GM12878 (cell line): ENCODE results near the gene DMD. TPM values are rescaled to one million over a fixed set of nuclear protein-coding genes. Genes with fewer than 3 reads are reported as not detected.

Experiments
- ATAC-seq: fragments of 200-7000 bp; cut with Tn5 transposase; 3 replicates; pipeline ENCODE4 v1.9.1; 2020; ENCODE audit warnings: mild to moderate bottlenecking, moderate library complexity
- BruUV-seq: library from RNA; stranded (reverse); fragments of 400-500 nt; replicated peaks from 2 replicates; lab custom pipeline; 2021; lab: Mats Ljungman, UMichigan
- CTCF ChIA-PET: fragments of 300-600 bp; sonication (Branson Sonifier 250); formaldehyde crosslinking; extraction: SDS; loops from one replicate; lab custom pipeline; 2021; ENCODE audit warnings: inconsistent platforms; lab: Yijun Ruan, JAX
- POLR2A ChIA-PET: fragments of 350-600 bp; formaldehyde crosslinking; extraction: SDS; loops from one replicate; lab custom pipeline; 2021; ENCODE audit warnings: inconsistent platforms; lab: Charles Lee
- RAD21 ChIA-PET: fragments of 300-600 bp; sonication (Branson Sonifier 250); formaldehyde crosslinking; loops from one replicate; lab custom pipeline; 2023; ENCODE audit warnings: antibody characterized with exemption; ENCODE audit not compliant: unreplicated experiment; lab: Charles Lee
- SMC1A ChIA-PET: fragments of 300-600 bp; sonication (Branson Sonifier 250); formaldehyde crosslinking; loops from one replicate; lab custom pipeline; 2023; ENCODE audit not compliant: unreplicated experiment, uncharacterized antibody; lab: Charles Lee
- DNase-seq: peaks from one replicate; pipeline ENCODE4 v3.0.0-alpha.2; 2011; ENCODE audit warnings: low read depth, low spot score
- FAIRE-seq: peaks from 3 replicates; lab custom pipeline; 2011; peaks lifted over from hg19 to GRCh38; lab: Jason Lieb, UNC
- H2AFZ ChIP-seq: 2 replicates; pipeline ENCODE4 v1.6.0; 2011; ENCODE audit warnings: low read depth, low read length, control low read depth; ENCODE audit not compliant: control insufficient read depth
- H3K27ac ChIP-seq: 2 replicates; pipeline ENCODE4 v1.5.1; 2011; ENCODE audit warnings: control low read depth; ENCODE audit not compliant: control insufficient read depth, insufficient read depth
- H3K27me3 ChIP-seq, 2 experiments: replicated peaks in 1 of 2; 2 replicates each; pipeline versions ENCODE4 v1.6.0 to v1.6.1; 2011; ENCODE audit warnings: low read length in 1 of 2; ENCODE audit not compliant: control insufficient read depth in 2 of 2, insufficient read depth in 2 of 2
- H3K36me3 ChIP-seq, 2 experiments: 2 replicates each; pipeline ENCODE4 v1.5.1; 2011; ENCODE audit warnings: low read length in 1 of 2; ENCODE audit not compliant: control insufficient read depth in 2 of 2, insufficient read depth in 2 of 2
- H3K4me1 ChIP-seq: 2 replicates; pipeline ENCODE4 v1.6.1; 2011; ENCODE audit warnings: mild to moderate bottlenecking, low read length, moderate library complexity, mixed read lengths; ENCODE audit not compliant: control insufficient read depth, insufficient read depth
- H3K4me2 ChIP-seq: 2 replicates; pipeline ENCODE4 v1.6.0; 2011; ENCODE audit warnings: control low read depth; ENCODE audit not compliant: control insufficient read depth, insufficient read depth
- H3K4me3 ChIP-seq: fragments of 200-600 bp; sonication (generic); 2 replicates; pipeline ENCODE4 v1.5.1; 2016
- H3K79me2 ChIP-seq: 2 replicates; pipeline ENCODE4 v1.6.0; 2011; ENCODE audit warnings: low read length; ENCODE audit not compliant: control insufficient read depth, insufficient read depth
- H3K9ac ChIP-seq: 2 replicates; pipeline ENCODE4 v1.8.0; 2011; ENCODE audit warnings: low read length, control low read depth, mixed read lengths; ENCODE audit not compliant: control insufficient read depth, insufficient read depth
- H3K9me3 ChIP-seq: replicated peaks from 3 replicates; pipeline ENCODE4 v1.5.1; 2011; ENCODE audit warnings: mild to moderate bottlenecking, low read length; ENCODE audit not compliant: control insufficient read depth, insufficient read depth
- H4K20me1 ChIP-seq: 2 replicates; pipeline ENCODE4 v1.6.0; 2011; ENCODE audit not compliant: control insufficient read depth, insufficient read depth
- BACH1 ChIP-seq: fragments of 450-650 bp; IDR thresholded peaks from 2 replicates; pipeline ENCODE4 v1.6.1; 2017; ENCODE audit warnings: mild to moderate bottlenecking, borderline replicate concordance
- HDGF ChIP-seq: fragments of 450-650 bp; IDR thresholded peaks from 2 replicates; pipeline ENCODE4 v1.6.1; 2016; ENCODE audit warnings: antibody characterized with exemption
- KLF5 ChIP-seq: fragments of 450-650 bp; IDR thresholded peaks from 2 replicates; pipeline ENCODE4 v1.6.1; 2014; ENCODE audit warnings: mild to moderate bottlenecking; ENCODE audit not compliant: partially characterized antibody
- PML ChIP-seq: IDR thresholded peaks from 2 replicates; pipeline ENCODE4 v1.6.1; 2012; ENCODE audit warnings: low read length, inconsistent platforms
- SUPT20H ChIP-seq: IDR thresholded peaks from 2 replicates; pipeline ENCODE4 v1.6.1; 2011; ENCODE audit warnings: low read depth, mild to moderate bottlenecking, low read length, moderate library complexity, borderline replicate concordance; ENCODE audit not compliant: control insufficient read depth
- ZNF622 ChIP-seq: fragments of 450-650 bp; IDR thresholded peaks from 2 replicates; pipeline ENCODE4 v1.6.1; 2017; ENCODE audit warnings: mild to moderate bottlenecking, inconsistent platforms
- WGBS: methylation state at CpG from one replicate; pipeline ENCODE4 v1.1.6; 2016; ENCODE audit warnings: low lambda C conversion rate; ENCODE audit not compliant: insufficient replicate concordance, insufficient coverage; ENCODE audit errors: missing lambda C conversion rate; 5-methylcytosine and 5-hydroxymethylcytosine counted together
- in situ Hi-C: fragments of 300-500 bp; cut with MboI; formaldehyde crosslinking; loops from 9 replicates; pipeline ENCODE4 v1.14.3; 2018; ENCODE audit warnings: mixed read lengths
- intact Hi-C: fragments of 100-400 bp; cut with micrococcal nuclease; formaldehyde crosslinking; loops from one replicate; pipeline ENCODE4 v1.14.2; 2022; ENCODE audit not compliant: unreplicated experiment
- polyA plus RNA-seq, 11 experiments: library from polyadenylated mRNA; depleted of rRNA in 4 of 11; unstranded in 6 of 11; stranded (reverse) in 5 of 11; fragments of >200 nt; fragmentation: Nextera tagmentation in 4 of 11; fragmentation: Illumina TruSeq in 1 of 11; extraction: Ambion mirVana in 4 of 11; extraction: Trizol in 1 of 11; gene quantifications; 1 replicate in 1 of 11; 2 replicates in 10 of 11; pipeline versions ENCODE4 v1.2.1 to v1.2.3, GENCODE V29; 2011 to 2016; ENCODE audit warnings: inconsistent platforms in 2 of 11, missing spikeins in 2 of 11, low read depth in 1 of 11
- total RNA-seq, 4 experiments: library from RNA; depleted of rRNA in 3 of 4; stranded (reverse); fragments of >200 nt in 3 of 4; fragmentation: Illumina TruSeq in 1 of 4; extraction: Trizol in 1 of 4; gene quantifications; 2 replicates each; pipeline versions ENCODE4 v1.2.1 to v1.2.3, GENCODE V29; 2013 to 2021
- TF ChIP-seq, protein P1 (sequence below): IDR thresholded peaks from 2 replicates; pipeline ENCODE4 v1.6.1; 2012; ENCODE audit warnings: improper control_type of control experiment, low read depth, low read length; ENCODE audit not compliant: insufficient replicate concordance
- TF ChIP-seq, protein P2 (sequence below): IDR thresholded peaks from 2 replicates; pipeline ENCODE4 v1.6.1; 2011; ENCODE audit warnings: low read depth, low read length, improper control_type of control experiment, borderline replicate concordance
- TF ChIP-seq, protein P3 (sequence below): fragments of 450-650 bp; IDR thresholded peaks from 2 replicates; pipeline ENCODE4 v1.6.1; 2014; ENCODE audit warnings: mild to moderate bottlenecking

DMD gene
- total and polyA plus RNA-seq, 10 of the 15 experiments (the other 5 are each of a cell fraction or from before 2014, with no cell fraction given) = 1.4 to 24.3 (median 4.3) TPM

DNA sequence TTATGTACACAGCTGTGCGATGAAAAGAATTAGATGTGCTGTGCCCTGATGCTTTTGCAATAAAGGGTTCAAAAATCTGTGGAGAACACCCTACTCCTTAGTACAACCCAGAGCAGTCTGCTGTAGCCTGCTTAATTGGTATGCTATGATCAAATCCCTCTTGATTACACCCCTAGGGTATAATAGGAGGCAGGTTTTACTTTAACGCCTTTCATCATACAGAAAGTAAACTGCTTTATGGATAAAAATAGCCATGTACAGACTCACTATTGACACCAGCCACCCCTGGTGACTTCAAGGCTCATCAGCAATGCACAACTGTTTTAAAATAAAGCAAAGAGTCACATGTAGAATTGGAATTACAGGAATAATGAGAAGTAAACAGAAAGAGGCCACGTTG lies 315.3 kb downstream of the DMD start:
- no peak for FAIRE-seq
- WGBS = 33% methylated on average over 3 of the region's 3 CpGs

DNA sequence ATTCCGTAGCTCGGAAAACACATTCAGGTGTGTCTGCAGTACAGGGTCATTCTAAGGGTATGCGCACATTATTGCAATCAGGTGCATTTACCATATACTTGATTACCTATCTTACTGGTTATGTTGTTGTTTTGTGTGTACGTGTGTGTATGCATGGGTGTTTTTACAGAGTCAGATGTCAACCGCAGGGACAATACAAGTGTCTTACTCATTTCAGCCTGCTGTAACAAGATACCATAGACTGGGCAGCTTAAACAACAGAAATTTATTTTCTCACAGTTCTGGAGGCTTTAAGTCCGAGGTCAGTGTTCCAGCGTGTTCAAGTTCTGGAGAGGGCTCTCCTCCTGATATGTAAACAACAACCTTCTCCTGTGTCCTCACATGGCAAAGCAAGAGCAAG lies 316.7 kb downstream of the DMD start:
- Histone ChIP-seq H3K27me3 (no peaks in the 10 kb centered on the region), H3K36me3 (no peaks in the 10 kb centered on the region), H3K9me3 (no peaks in the 10 kb centered on the region), H3K9ac (no peak overlapping the region), H3K4me1 (no peaks in the 10 kb centered on the region), H3K4me3 (no peak overlapping the region), H3K27ac (no peak overlapping the region), H3K4me2 (no peak overlapping the region), H3K79me2 (no peaks in the 10 kb centered on the region), H2AFZ (no peak overlapping the region), H4K20me1 (no peaks in the 10 kb centered on the region)
- TF ChIP-seq, protein P1, sequence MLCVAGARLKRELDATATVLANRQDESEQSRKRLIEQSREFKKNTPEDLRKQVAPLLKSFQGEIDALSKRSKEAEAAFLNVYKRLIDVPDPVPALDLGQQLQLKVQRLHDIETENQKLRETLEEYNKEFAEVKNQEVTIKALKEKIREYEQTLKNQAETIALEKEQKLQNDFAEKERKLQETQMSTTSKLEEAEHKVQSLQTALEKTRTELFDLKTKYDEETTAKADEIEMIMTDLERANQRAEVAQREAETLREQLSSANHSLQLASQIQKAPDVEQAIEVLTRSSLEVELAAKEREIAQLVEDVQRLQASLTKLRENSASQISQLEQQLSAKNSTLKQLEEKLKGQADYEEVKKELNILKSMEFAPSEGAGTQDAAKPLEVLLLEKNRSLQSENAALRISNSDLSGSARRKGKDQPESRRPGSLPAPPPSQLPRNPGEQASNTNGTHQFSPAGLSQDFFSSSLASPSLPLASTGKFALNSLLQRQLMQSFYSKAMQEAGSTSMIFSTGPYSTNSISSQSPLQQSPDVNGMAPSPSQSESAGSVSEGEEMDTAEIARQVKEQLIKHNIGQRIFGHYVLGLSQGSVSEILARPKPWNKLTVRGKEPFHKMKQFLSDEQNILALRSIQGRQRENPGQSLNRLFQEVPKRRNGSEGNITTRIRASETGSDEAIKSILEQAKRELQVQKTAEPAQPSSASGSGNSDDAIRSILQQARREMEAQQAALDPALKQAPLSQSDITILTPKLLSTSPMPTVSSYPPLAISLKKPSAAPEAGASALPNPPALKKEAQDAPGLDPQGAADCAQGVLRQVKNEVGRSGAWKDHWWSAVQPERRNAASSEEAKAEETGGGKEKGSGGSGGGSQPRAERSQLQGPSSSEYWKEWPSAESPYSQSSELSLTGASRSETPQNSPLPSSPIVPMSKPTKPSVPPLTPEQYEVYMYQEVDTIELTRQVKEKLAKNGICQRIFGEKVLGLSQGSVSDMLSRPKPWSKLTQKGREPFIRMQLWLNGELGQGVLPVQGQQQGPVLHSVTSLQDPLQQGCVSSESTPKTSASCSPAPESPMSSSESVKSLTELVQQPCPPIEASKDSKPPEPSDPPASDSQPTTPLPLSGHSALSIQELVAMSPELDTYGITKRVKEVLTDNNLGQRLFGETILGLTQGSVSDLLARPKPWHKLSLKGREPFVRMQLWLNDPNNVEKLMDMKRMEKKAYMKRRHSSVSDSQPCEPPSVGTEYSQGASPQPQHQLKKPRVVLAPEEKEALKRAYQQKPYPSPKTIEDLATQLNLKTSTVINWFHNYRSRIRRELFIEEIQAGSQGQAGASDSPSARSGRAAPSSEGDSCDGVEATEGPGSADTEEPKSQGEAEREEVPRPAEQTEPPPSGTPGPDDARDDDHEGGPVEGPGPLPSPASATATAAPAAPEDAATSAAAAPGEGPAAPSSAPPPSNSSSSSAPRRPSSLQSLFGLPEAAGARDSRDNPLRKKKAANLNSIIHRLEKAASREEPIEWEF = no peak
- TF ChIP-seq, protein P2, sequence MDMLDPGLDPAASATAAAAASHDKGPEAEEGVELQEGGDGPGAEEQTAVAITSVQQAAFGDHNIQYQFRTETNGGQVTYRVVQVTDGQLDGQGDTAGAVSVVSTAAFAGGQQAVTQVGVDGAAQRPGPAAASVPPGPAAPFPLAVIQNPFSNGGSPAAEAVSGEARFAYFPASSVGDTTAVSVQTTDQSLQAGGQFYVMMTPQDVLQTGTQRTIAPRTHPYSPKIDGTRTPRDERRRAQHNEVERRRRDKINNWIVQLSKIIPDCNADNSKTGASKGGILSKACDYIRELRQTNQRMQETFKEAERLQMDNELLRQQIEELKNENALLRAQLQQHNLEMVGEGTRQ = no peak
- in situ Hi-C loops = no loop called here
- FAIRE-seq = no peak
- ChIA-PET CTCF (no interaction called here), RAD21 (no interaction called here), POLR2A (no interaction called here), SMC1A (no interaction called here)
- intact Hi-C loops = no loop called here
- 51% methylated on average over 7 of the region's 7 CpGs for WGBS
- BruUV-seq = no TSS peak
- no peak for DNase-seq
- no peak for ATAC-seq

More for the DNA sequence above, 315.3 kb downstream of the DMD start:
- Histone ChIP-seq H3K4me2 (no peak overlapping the region), H3K9me3 (no peaks in the 10 kb centered on the region), H3K79me2 (no peaks in the 10 kb centered on the region), H3K27me3 (no peaks in the 10 kb centered on the region), H3K4me1 (no peaks in the 10 kb centered on the region), H3K4me3 (no peak overlapping the region), H3K9ac (no peak overlapping the region), H2AFZ (no peak overlapping the region), H4K20me1 (no peaks in the 10 kb centered on the region), H3K27ac (no peak overlapping the region), H3K36me3 (no peaks in the 10 kb centered on the region)
- SMC1A ChIA-PET = no interaction called here
- POLR2A ChIA-PET = no interaction called here
- RAD21 ChIA-PET = no interaction called here
- ATAC-seq (no peak), DNase-seq (no peak)
- CTCF ChIA-PET = no interaction called here
- no peak for TF ChIP-seq ZNF622
- no peak for TF ChIP-seq BACH1
- no peak for TF ChIP-seq SUPT20H
- TF ChIP-seq, protein P3, sequence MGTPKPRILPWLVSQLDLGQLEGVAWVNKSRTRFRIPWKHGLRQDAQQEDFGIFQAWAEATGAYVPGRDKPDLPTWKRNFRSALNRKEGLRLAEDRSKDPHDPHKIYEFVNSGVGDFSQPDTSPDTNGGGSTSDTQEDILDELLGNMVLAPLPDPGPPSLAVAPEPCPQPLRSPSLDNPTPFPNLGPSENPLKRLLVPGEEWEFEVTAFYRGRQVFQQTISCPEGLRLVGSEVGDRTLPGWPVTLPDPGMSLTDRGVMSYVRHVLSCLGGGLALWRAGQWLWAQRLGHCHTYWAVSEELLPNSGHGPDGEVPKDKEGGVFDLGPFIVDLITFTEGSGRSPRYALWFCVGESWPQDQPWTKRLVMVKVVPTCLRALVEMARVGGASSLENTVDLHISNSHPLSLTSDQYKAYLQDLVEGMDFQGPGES = no peak
- TF ChIP-seq KLF5 = no peak
- TF ChIP-seq PML = no peak
- no peak for TF ChIP-seq HDGF
- in situ Hi-C loops (no loop called here), intact Hi-C loops (no loop called here)
- BruUV-seq = no TSS peak
